SK-N-MC (cell line): ENCODE data around the gene KLK2.

ENCODE experiments used
- EZH2 ChIP-seq: fragments of 200-600 bp; sonication (generic); IDR thresholded peaks from one replicate; pipeline ENCODE4 v1.6.1; 2017; ENCODE audit warnings: antibody characterized with exemption
- POLR2AphosphoS5 ChIP-seq: IDR thresholded peaks from 2 replicates; pipeline ENCODE4 v1.6.1; 2012; ENCODE audit warnings: mild to moderate bottlenecking, low read depth, low read length, borderline replicate concordance

DNA sequence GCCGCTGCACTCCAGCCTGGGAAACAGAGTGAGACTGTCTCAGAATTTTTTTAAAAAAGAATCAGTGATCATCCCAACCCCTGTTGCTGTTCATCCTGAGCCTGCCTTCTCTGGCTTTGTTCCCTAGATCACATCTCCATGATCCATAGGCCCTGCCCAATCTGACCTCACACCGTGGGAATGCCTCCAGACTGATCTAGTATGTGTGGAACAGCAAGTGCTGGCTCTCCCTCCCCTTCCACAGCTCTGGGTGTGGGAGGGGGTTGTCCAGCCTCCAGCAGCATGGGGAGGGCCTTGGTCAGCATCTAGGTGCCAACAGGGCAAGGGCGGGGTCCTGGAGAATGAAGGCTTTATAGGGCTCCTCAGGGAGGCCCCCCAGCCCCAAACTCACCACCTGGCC is at the start of gene KLK2:
- TF ChIP-seq EZH2 (no peak), POLR2AphosphoS5 (no peak)
